OCI-LY7 (cell line): ENCODE measurements around the gene WNT2B. TPM values are rescaled to one million over a fixed set of nuclear protein-coding genes. Genes with fewer than 3 reads are reported as not detected.

Experiments used
- BruUV-seq: library from RNA; stranded (reverse); fragments of 400-500 nt; replicated peaks from 2 replicates; lab custom pipeline; 2021; lab: Mats Ljungman, UMichigan
- CTCF ChIA-PET: fragments of 300-600 bp; sonication (Branson Sonifier 250); formaldehyde crosslinking; loops from one replicate; lab custom pipeline; 2022; ENCODE audit warnings: antibody characterized with exemption; ENCODE audit not compliant: unreplicated experiment; lab: Charles Lee
- POLR2A ChIA-PET: fragments of 300-600 bp; sonication (Branson Sonifier 250); formaldehyde crosslinking; loops from one replicate; lab custom pipeline; 2022; ENCODE audit warnings: antibody characterized with exemption; lab: Charles Lee
- DNase-seq: peaks from one replicate; pipeline ENCODE4 v3.0.0-alpha.2; 2015; ENCODE audit warnings: low spot score
- H2AFZ ChIP-seq: fragments of 200-600 bp; sonication (generic), shearing (Covaris generic); 2 replicates; pipeline ENCODE4 v1.6.1; 2014; ENCODE audit warnings: mild to moderate bottlenecking, antibody characterized with exemption, low read length, moderate library complexity
- H3K27ac ChIP-seq: fragments of 200-600 bp; sonication (generic); 2 replicates; pipeline ENCODE4 v1.5.1; 2014; ENCODE audit warnings: mixed run types, low read depth, mild to moderate bottlenecking, moderate library complexity, low read length, inconsistent platforms; ENCODE audit not compliant: poor library complexity, severe bottlenecking
- H3K36me3 ChIP-seq: fragments of 200-600 bp; sonication (generic); 2 replicates; pipeline ENCODE4 v1.6.1; 2014; ENCODE audit warnings: mild to moderate bottlenecking, antibody characterized with exemption, low read length, moderate library complexity, mixed read lengths; ENCODE audit not compliant: insufficient read depth
- H3K4me1 ChIP-seq: fragments of 200-600 bp; sonication (generic); 2 replicates; pipeline ENCODE4 v1.5.1; 2014; ENCODE audit warnings: mild to moderate bottlenecking, low read length; ENCODE audit not compliant: insufficient read depth, poor library complexity, severe bottlenecking
- H3K4me2 ChIP-seq: fragments of 200-600 bp; sonication (generic); 2 replicates; pipeline ENCODE4 v1.6.1; 2014; ENCODE audit warnings: mild to moderate bottlenecking, low read length
- H3K4me3 ChIP-seq: fragments of 200-600 bp; sonication (generic); 2 replicates; pipeline ENCODE4 v1.5.1; 2014; ENCODE audit warnings: mild to moderate bottlenecking, low read depth, low read length; ENCODE audit not compliant: poor library complexity, severe bottlenecking
- H3K79me2 ChIP-seq: fragments of 200-600 bp; sonication (generic); 2 replicates; pipeline ENCODE4 v1.6.1; 2016; ENCODE audit warnings: low read depth, mild to moderate bottlenecking, low read length, moderate library complexity, mixed read lengths; ENCODE audit not compliant: insufficient read depth
- H3K9me2 ChIP-seq: fragments of 200-600 bp; sonication (generic); 2 replicates; pipeline ENCODE4 v1.6.1; 2016; ENCODE audit warnings: mild to moderate bottlenecking, low read length, mixed read lengths; ENCODE audit not compliant: insufficient read depth
- H3K9me3 ChIP-seq: fragments of 200-600 bp; sonication (generic); 2 replicates; pipeline ENCODE4 v1.6.1; 2014; ENCODE audit warnings: mild to moderate bottlenecking, mixed run types, low read length, mixed read lengths
- H4K20me1 ChIP-seq: fragments of 200-600 bp; sonication (generic); 2 replicates; pipeline ENCODE4 v1.6.1; 2014; ENCODE audit warnings: mild to moderate bottlenecking, antibody characterized with exemption, low read length, moderate library complexity, mixed read lengths; ENCODE audit not compliant: insufficient read depth
- CTCF ChIP-seq: fragments of 200-600 bp; sonication (generic); conservative IDR thresholded peaks from 2 replicates; pipeline ENCODE4 v1.5.1; 2014; ENCODE audit warnings: mild to moderate bottlenecking, antibody characterized with exemption, low read length, moderate library complexity, mixed read lengths
- EZH2phosphoT487 ChIP-seq: fragments of 200-600 bp; sonication (generic); IDR thresholded peaks from 2 replicates; pipeline ENCODE4 v1.6.1; 2018; ENCODE audit warnings: low read depth, borderline replicate concordance, mild to moderate bottlenecking, mixed run types, antibody characterized with exemption, low read length, moderate library complexity, mixed read lengths
- intact Hi-C: fragments of 100-400 bp; cut with micrococcal nuclease; formaldehyde crosslinking; loops from one replicate; pipeline ENCODE4 v1.10.0; 2022; ENCODE audit not compliant: unreplicated experiment
- total RNA-seq, 2 experiments: library from RNA; depleted of rRNA in 1 of 2; stranded (reverse); fragments of >200 nt in 1 of 2; shearing (Covaris generic) in 1 of 2; gene quantifications; 2 replicates each; pipeline ENCODE4 v1.2.3, GENCODE V29; 2014 to 2022

Gene WNT2B
- total RNA-seq, 2 experiments from 2014 or later: 0.32 to 0.91 TPM

DNA sequence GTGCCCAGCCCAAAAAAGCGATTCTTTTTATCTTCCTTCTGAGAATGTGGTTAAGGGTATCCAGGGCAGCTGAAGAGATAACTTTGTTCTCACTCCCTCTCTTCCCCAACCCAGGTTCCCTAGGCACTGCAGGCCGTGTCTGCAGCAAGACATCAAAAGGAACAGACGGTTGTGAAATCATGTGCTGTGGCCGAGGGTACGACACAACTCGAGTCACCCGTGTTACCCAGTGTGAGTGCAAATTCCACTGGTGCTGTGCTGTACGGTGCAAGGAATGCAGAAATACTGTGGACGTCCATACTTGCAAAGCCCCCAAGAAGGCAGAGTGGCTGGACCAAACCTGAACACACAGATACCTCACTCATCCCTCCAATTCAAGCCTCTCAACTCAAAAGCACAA, 11.4 kb downstream of the WNT2B start:
- no peak for DNase-seq
- H2AFZ ChIP-seq: no peak overlapping the region
- no peaks in the 10 kb centered on the region for H3K79me2 ChIP-seq
- H3K4me2 ChIP-seq: no peak overlapping the region
- H3K27ac ChIP-seq: no peak overlapping the region
- no peaks in the 10 kb centered on the region for H3K9me3 ChIP-seq
- no peak for TF ChIP-seq CTCF
- no peak for TF ChIP-seq EZH2phosphoT487
- no peaks in the 10 kb centered on the region for H3K9me2 ChIP-seq
- H3K4me3 ChIP-seq: no peak overlapping the region
- intact Hi-C loops: no loop called here
- no peaks in the 10 kb centered on the region for H3K36me3 ChIP-seq
- no peaks in the 10 kb centered on the region for H4K20me1 ChIP-seq
- ChIA-PET POLR2A (no interaction called here), CTCF (no interaction called here)
- no TSS peak for BruUV-seq
- H3K4me1 ChIP-seq: no peaks in the 10 kb centered on the region

DNA sequence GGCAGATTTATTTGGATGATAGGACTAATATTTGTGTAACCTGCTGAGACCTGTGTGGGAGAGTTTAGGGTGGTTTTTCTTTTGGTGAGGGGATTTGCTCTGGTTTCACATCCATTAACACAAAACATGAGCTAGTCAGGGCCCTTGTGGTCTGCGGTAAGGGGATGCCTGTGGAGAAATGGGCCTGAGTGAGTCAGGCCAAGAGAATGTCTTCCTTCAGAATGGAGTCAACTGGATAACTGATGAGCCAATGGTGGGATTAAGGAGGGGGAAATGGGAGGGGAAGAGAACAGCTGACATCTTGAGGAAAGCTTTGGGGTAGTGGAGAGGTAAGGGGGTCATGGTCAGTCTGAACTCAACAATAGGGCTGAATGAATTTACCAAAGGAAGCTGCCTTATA, 13.9 kb downstream of the WNT2B start:
- Histone ChIP-seq H3K4me3 (no peak overlapping the region), H4K20me1 (no peaks in the 10 kb centered on the region), H3K9me3 (no peaks in the 10 kb centered on the region), H3K9me2 (no peaks in the 10 kb centered on the region), H2AFZ (no peak overlapping the region), H3K4me2 (no peak overlapping the region), H3K36me3 (no peaks in the 10 kb centered on the region), H3K4me1 (no peaks in the 10 kb centered on the region), H3K27ac (no peak overlapping the region), H3K79me2 (no peaks in the 10 kb centered on the region)
- TF ChIP-seq CTCF: no peak
- no peak for TF ChIP-seq EZH2phosphoT487
- ChIA-PET POLR2A (interaction anchor here (1.1 kb wide), 1 partner anchor 12 kb away, joined by 3 read pairs; no protein-coding TSS in a partner anchor), CTCF (no interaction called here)
- no TSS peak for BruUV-seq
- intact Hi-C loops: no loop called here
- no peak for DNase-seq

DNA sequence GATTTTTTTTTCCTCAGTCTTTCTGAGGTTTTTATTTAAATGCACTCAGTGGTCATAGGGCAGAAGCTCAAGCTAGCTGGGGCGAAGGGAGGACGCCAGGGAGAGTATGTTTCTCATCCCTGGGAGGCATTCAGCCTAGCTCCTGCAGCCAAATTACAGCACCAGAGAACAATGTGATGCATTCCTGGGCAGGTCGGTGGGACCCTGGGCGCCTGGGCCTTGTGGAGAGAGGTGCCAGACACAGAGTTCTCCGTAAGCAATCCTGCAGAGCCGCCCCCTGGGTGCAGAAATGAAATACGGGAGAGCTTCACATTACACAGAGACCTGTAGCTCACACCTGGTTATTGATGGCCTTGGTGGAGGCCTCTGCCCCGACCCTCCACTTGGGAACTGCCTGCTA, 15.5 kb downstream of the WNT2B start:
- no peak for DNase-seq
- H3K9me2 ChIP-seq: no peaks in the 10 kb centered on the region
- no peaks in the 10 kb centered on the region for H3K79me2 ChIP-seq
- H3K36me3 ChIP-seq: no peaks in the 10 kb centered on the region
- intact Hi-C loops: no loop called here
- H3K4me1 ChIP-seq: no peaks in the 10 kb centered on the region
- TF ChIP-seq EZH2phosphoT487 (no peak), CTCF (no peak)
- H3K27ac ChIP-seq: no peak overlapping the region
- no peak overlapping the region for H3K4me3 ChIP-seq
- CTCF ChIA-PET: no interaction called here
- no peak overlapping the region for H3K4me2 ChIP-seq
- no peak overlapping the region for H2AFZ ChIP-seq
- no TSS peak for BruUV-seq
- no peaks in the 10 kb centered on the region for H4K20me1 ChIP-seq
- POLR2A ChIA-PET: no interaction called here
- H3K9me3 ChIP-seq: no peaks in the 10 kb centered on the region
